ENCODE data around the gene ZNF511. TPM values are rescaled to one million over a fixed set of nuclear protein-coding genes. Genes with fewer than 3 reads are reported as not detected.

Gene ZNF511
- total RNA-seq, 1 experiment from 2014 or later = 23.9 TPM

DNA sequence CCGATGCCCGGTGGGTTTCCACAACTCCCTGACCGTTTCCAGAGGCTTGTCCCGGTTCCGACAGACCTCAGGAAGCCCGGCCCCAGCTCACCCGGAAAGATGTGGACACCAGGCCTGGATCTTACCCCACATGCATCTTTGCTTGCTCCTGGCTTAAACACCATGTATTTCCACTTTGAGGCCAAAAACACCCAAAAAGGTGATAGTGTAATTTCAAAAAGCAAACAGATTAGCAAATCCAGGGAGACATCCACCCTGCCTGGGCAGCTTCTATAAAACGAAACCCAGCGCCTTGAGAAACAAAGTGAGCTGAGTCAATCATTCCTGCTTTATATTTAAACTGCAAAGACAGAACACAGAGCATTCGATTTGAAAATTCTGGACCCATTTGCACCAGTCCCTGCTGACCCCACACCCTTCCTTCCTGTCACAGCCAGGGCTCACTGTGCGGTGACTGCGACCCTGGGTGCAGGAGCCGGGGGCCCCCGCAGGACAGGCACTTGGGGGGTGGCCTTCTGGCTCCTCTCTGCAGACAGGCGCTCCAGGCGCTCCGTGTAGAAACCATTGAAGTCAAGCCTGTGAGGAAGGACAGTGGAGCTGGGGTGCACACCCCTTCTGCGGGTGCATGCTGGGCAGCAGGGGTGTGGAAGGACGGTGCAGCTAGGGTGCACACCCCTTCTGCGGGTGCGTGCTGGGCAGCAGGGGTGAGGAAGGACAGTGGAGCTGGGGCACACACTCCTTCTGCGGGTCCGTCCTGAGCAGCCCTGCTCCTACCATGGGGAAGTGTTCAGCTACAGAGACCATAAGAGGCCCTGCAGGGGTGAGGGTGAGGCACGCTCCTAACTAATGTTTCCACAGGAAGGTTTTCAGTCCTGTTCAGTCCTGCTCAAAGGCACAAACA lies 29.1 kb upstream of the ZNF511 start:
- Histone ChIP-seq H3K27ac (no peak overlapping the region), H3K9me3 (replicated peaks) (no peaks in the 10 kb centered on the region), H3K4me3 (no peak overlapping the region), H3K27me3 (no peaks in the 10 kb centered on the region), H3K4me1 (no peaks in the 10 kb centered on the region), H3K36me3 (no peaks in the 10 kb centered on the region)
- DNase-seq = no peak

- H3K4me3 ChIP-seq = no peak overlapping the region
- no peaks in the 10 kb centered on the region for H3K27me3 ChIP-seq
- H3K27ac ChIP-seq = no peak overlapping the region
- no peaks in the 10 kb centered on the region for H3K36me3 ChIP-seq
- no peak for DNase-seq
- no peaks in the 10 kb centered on the region for H3K4me1 ChIP-seq
- no peaks in the 10 kb centered on the region for H3K9me3 ChIP-seq (replicated peaks)
These were observed 28.2 kb upstream of the ZNF511 start for GRCh38 chr10:133280391-133281059.

DNA sequence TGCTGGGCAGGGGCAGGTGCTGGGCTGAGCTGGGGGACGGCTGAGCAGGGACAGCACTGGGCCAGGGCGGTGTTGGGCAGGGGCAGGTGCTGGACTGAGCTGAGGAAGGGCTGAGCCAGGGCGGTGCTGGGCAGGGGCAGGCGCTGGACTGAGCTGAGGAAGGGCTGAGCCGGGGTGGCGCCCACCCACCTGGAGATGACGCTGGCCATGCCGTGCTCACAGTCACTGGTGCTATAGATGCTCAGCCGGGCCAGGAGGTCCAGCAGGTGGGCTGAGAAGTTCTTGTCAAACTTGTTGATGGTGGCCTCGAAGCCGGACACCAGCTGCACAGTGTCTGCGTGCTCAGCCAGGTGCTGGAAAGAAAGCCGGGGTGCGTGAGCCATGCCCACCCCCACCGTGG lies 27.6 kb upstream of the ZNF511 start:
- H3K36me3 ChIP-seq = no peaks in the 10 kb centered on the region
- no peaks in the 10 kb centered on the region for H3K27me3 ChIP-seq
- no peaks in the 10 kb centered on the region for H3K4me1 ChIP-seq
- no peaks in the 10 kb centered on the region for H3K9me3 ChIP-seq (replicated peaks)
- DNase-seq = no peak
- no peak overlapping the region for H3K4me3 ChIP-seq
- H3K27ac ChIP-seq = no peak overlapping the region

GRCh38 chr10:133281628-133282372 lies 26.9 kb upstream of the ZNF511 start:
- H3K9me3 ChIP-seq (replicated peaks) = no peaks in the 10 kb centered on the region
- no peak overlapping the region for H3K4me3 ChIP-seq
- no peaks in the 10 kb centered on the region for H3K36me3 ChIP-seq
- no peaks in the 10 kb centered on the region for H3K27me3 ChIP-seq
- no peak overlapping the region for H3K27ac ChIP-seq
- H3K4me1 ChIP-seq = no peaks in the 10 kb centered on the region
- DNase-seq = no peak

DNA sequence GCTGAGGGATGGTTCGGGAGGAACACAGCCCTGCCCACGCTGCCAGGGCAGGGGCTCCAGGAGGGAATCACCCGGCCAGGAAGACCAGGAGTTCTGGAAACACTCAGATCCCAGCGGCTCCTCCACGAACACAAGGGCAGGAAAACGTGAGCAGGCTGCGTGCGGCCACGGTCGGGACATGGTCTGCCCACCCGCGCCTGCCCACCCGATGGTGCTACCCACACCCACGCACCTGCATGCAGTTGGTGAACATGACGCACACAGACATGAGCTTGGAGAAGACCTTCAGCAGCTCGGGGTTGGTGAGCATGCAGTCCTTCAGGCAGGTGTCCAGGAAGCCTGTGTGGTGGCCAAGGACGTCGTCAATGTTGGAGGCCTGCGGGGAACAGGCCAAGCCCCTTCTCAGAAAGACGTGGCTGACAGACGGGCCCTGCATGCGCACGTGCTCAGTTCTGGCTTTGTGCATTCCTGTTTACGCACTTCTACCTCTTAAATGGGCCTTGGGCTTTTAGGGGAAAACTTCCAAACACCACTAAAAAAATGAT lies 25.8 kb upstream of the ZNF511 start:
- H3K27me3 ChIP-seq = no peaks in the 10 kb centered on the region
- H3K9me3 ChIP-seq (replicated peaks) = no peaks in the 10 kb centered on the region
- H3K36me3 ChIP-seq = no peaks in the 10 kb centered on the region
- no peak for DNase-seq
- H3K4me3 ChIP-seq = no peak overlapping the region
- H3K4me1 ChIP-seq = no peaks in the 10 kb centered on the region
- no peak overlapping the region for H3K27ac ChIP-seq

DNA sequence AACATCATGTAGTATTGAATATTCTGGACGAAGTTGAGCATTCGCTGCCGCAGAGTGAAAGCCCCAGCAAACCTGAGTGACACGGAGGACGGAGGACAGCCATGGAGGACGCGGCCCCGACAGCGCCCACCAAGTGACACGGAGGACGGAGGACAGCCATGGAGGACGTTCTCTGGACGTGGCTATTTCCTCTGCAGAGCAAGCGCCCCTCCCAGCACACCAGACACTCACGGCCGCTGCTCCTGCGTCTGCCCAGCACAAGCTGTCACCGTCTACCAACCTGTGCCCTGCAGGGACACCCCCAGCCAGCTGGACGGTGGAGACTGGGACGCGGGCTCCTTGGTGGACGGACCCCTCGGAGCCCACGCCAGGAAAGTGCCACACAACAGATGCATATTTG lies 24.8 kb upstream of the ZNF511 start:
- Histone ChIP-seq H3K27me3 (no peaks in the 10 kb centered on the region), H3K4me1 (no peaks in the 10 kb centered on the region), H3K9me3 (replicated peaks) (no peaks in the 10 kb centered on the region), H3K36me3 (no peaks in the 10 kb centered on the region), H3K27ac (no peak overlapping the region), H3K4me3 (no peak overlapping the region)
- DNase-seq = no peak

DNA sequence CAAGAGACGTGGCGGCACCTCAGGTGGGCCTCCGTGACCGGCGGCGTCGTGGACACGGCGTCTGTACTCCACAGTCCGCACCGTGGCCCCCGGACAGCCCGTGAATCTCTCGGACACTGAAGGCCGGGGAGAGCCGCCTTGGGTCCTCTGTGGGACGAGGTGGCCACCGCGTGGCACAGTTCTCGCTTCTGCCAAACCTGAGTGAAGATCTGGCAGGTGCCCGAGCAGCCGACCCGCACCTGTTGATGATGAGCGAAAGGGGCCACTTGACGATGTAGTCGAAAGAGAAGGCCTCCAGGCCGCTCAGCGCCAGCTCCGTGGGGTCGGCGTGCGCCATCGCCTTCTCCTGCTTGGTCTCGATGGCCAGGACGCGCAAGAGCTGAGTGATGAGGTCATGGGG lies 23.5 kb upstream of the ZNF511 start:
- Histone ChIP-seq H3K36me3 (no peaks in the 10 kb centered on the region), H3K27me3 (no peaks in the 10 kb centered on the region), H3K27ac (no peak overlapping the region), H3K9me3 (replicated peaks) (no peaks in the 10 kb centered on the region), H3K4me3 (no peak overlapping the region), H3K4me1 (no peaks in the 10 kb centered on the region)
- no peak for DNase-seq

DNA sequence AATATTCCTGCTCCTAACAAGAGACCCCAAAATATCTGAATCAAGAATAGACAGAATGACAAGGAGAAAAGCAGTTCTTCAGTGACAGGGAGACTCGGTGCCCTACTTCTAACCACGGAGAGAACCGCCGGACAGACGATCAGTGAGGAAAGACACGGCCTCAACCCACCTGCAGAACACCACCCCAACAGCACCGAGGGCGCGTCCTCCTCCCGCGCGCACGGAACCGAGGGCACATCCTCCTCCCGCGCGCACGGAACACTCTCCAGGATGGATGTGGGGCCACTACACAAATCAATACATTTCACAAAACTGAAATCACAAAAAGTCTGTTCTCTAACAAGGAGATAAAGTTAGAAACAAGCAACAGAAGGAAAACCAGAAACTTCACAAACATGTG lies 22.3 kb upstream of the ZNF511 start:
- no peaks in the 10 kb centered on the region for H3K36me3 ChIP-seq

DNA sequence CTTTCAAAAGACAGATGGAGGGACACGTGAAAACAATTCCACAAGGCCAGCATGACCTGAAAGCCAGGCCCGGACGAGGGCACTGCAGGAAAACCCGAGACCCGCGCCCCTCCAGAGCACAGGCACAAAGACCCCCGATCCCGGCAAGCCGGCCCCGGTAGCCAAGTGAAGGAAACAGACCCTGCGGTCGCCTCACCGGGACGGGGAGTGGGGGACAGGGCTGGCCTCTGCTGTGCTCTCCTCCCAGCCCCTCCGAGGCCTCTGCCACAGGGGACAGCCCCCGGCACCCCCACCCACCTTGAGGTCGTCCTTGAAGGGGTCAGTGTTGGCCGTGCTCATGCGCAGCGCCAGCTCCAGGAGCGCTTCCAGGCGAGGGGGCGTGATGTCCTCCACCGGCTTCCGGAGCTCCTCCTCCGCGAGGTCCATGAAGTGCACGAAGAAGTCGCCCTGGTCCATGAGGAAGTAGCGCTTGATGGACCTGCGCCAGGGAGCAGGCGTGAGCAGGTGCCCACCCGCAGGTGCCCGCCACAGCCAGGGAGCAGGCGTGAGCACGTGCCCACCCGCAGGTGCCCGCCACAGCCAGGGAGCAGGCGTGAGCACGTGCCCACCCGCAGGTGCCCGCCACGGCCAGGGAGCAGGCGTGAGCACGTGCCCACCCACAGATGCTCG lies 20.7 kb upstream of the ZNF511 start:
- no peak for DNase-seq
- H3K27me3 ChIP-seq = no peaks in the 10 kb centered on the region
- H3K36me3 ChIP-seq = peaks cover 6% of the 10 kb centered on the region
- H3K4me3 ChIP-seq = no peak overlapping the region
- no peak overlapping the region for H3K27ac ChIP-seq
- no peaks in the 10 kb centered on the region for H3K9me3 ChIP-seq (replicated peaks)
- H3K4me1 ChIP-seq = no peaks in the 10 kb centered on the region

More for the DNA sequence above, 22.3 kb upstream of the ZNF511 start:
- Histone ChIP-seq H3K27ac (no peak overlapping the region), H3K27me3 (no peaks in the 10 kb centered on the region), H3K4me3 (no peak overlapping the region), H3K4me1 (no peaks in the 10 kb centered on the region), H3K9me3 (replicated peaks) (no peaks in the 10 kb centered on the region)
- no peak for DNase-seq

- H3K36me3 ChIP-seq = peaks cover 7% of the 10 kb centered on the region
- H3K4me1 ChIP-seq = no peaks in the 10 kb centered on the region
- no peak overlapping the region for H3K27ac ChIP-seq
- H3K9me3 ChIP-seq (replicated peaks) = no peaks in the 10 kb centered on the region
- DNase-seq = no peak
- no peak overlapping the region for H3K4me3 ChIP-seq
- no peaks in the 10 kb centered on the region for H3K27me3 ChIP-seq
These were observed 19.0 kb upstream of the ZNF511 start for GRCh38 chr10:133289761-133290160.

GRCh38 chr10:133292919-133293809 lies 15.6 kb upstream of the ZNF511 start:
- Histone ChIP-seq H3K27ac (no peak overlapping the region), H3K4me1 (no peaks in the 10 kb centered on the region), H3K4me3 (no peak overlapping the region), H3K9me3 (replicated peaks) (no peaks in the 10 kb centered on the region), H3K36me3 (peaks cover 9% of the 10 kb centered on the region), H3K27me3 (no peaks in the 10 kb centered on the region)
- no peak for DNase-seq

DNA sequence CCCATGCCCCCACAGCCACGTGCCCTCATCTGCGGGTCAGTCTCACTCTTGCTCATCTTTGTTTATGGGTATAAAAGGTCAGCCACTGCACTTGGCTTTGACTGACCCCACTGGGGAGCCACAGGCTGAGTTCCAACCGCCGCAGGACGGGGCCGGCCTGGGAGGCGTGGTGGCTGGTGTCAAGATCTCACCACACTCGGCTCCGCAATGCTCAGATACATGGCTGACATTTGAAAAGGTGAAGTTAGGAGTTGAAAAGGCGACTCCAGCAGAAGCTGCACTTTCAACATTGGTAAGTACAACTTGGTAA lies 14.9 kb upstream of the ZNF511 start:
- Histone ChIP-seq H3K36me3 (peaks cover 9% of the 10 kb centered on the region), H3K27me3 (no peaks in the 10 kb centered on the region), H3K9me3 (replicated peaks) (no peaks in the 10 kb centered on the region), H3K4me1 (no peaks in the 10 kb centered on the region), H3K4me3 (no peak overlapping the region), H3K27ac (no peak overlapping the region)
- no peak for DNase-seq

DNA sequence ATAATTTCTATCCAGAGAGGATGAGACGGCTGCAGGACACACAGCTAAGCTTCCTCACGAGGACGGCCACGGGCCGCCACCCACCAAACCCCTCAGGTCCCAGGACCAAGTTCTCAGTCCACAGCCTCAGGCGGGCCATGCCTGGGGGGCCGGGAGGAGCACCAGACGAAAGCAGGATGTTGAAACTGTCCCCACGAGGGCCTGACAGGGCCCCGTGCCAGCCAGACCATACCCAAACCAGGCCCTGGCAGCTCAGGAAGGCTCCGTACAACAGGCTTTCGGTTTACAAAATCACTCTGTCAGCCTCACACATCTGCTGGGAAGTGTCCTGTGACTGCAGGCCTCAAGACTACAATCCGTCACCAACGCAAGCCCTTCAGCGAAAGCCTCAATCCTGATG lies 14.5 kb upstream of the ZNF511 start:
- H3K36me3 ChIP-seq = peaks cover 9% of the 10 kb centered on the region
- H3K4me1 ChIP-seq = no peaks in the 10 kb centered on the region
- no peak for DNase-seq
- H3K9me3 ChIP-seq (replicated peaks) = no peaks in the 10 kb centered on the region
- no peaks in the 10 kb centered on the region for H3K27me3 ChIP-seq
- H3K4me3 ChIP-seq = no peak overlapping the region
- H3K27ac ChIP-seq = no peak overlapping the region

Data from SJCRH30 (cell line).